Activated T-helper 1 cell treated with anti-CD3 and anti-CD28 coated beads, Interleukin-12 subunit alpha, Interleukin-12 subunit beta, Interleukin-2, Interleukin-4 antibody, amounts not matched to agents 30 ng/mL and 10 ng/mL and 1 ng/mL, durations not matched to agents 14 hours and 24 hours and 36 hours (primary cell): ENCODE measurements around the gene ZC3H15. TPM values are rescaled to one million over a fixed set of nuclear protein-coding genes. Genes with fewer than 3 reads are reported as not detected.
"Not testable (repeated sequence)": the region's sequence is repeated elsewhere in the genome, so short reads cannot be mapped to it uniquely, and the experiment has no call there.

Experiments
- DNase-seq: peaks from one replicate; pipeline ENCODE4 v3.0.0; 2021; ENCODE audit warnings: low spot score
- H3K27ac Mint-ChIP-seq: one replicate; pipeline ENCODE4 v1.8.0; 2021; ENCODE audit warnings: mild to moderate bottlenecking, mixed read lengths
- H3K27me3 Mint-ChIP-seq: one replicate; pipeline ENCODE4 v1.8.0; 2022; ENCODE audit warnings: mild to moderate bottlenecking, moderate library complexity, mixed read lengths; ENCODE audit not compliant: insufficient read depth
- H3K36me3 Mint-ChIP-seq: one replicate; pipeline ENCODE4 v1.8.0; 2021; ENCODE audit warnings: low read depth, mixed read lengths
- H3K4me1 Mint-ChIP-seq: one replicate; pipeline ENCODE4 v1.8.0; 2021; ENCODE audit warnings: low read depth, mixed read lengths
- H3K4me3 Mint-ChIP-seq: one replicate; pipeline ENCODE4 v1.8.0; 2021; ENCODE audit warnings: mild to moderate bottlenecking, moderate library complexity, mixed read lengths
- H3K9me3 Mint-ChIP-seq: one replicate; pipeline ENCODE4 v1.8.0; 2021; ENCODE audit warnings: mixed read lengths
- intact Hi-C: fragments of 100-400 bp; cut with micrococcal nuclease; formaldehyde crosslinking; loops from one replicate; pipeline ENCODE4 v1.15.1; 2024
- total RNA-seq: library from RNA; stranded (reverse); gene quantifications from 2 replicates; pipeline ENCODE4 v1.2.3, GENCODE V29; 2022

Gene ZC3H15
- total RNA-seq, 1 donor from 2014 or later = 107 TPM

DNA sequence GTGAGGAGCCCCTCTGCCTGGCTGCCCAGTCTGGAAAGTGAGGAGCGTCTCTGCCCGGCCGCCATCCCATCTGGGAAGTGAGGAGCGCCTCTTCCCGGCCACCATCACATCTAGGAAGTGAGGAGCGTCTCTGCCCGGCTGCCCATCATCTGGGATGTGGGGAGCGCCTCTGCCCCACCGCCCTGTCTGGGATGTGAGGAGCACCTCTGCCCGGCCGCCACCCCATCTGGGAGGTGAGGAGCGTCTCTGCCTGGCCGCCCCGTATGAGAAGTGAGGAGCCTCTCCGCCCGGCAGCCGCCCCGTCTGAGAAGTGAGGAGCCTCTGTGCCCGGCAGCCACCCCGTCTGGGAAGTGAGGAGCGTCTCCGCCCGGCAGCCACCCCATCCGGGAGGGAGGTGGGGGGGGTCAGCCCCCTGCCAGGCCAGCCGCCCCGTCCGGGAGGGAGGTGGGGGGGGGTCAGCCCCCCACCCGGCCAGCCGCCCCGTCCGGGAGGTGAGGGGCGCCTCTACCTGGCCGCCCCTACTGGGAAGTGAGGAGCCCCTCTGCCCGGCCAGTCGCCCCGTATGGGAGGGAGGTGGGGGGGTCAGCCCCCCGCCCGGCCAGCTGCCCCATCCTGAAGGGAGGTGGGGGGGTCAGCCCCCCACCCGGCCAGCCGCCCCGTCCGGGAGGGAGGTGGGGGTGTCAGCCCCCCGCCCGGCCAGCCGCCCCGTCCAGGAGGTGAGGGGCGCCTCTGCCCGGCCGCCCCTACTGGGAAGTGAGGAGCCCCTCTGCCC lies 13.2 kb upstream of the ZC3H15 start:
- H3K27me3 Mint-ChIP-seq = not testable (repeated sequence)

DNA sequence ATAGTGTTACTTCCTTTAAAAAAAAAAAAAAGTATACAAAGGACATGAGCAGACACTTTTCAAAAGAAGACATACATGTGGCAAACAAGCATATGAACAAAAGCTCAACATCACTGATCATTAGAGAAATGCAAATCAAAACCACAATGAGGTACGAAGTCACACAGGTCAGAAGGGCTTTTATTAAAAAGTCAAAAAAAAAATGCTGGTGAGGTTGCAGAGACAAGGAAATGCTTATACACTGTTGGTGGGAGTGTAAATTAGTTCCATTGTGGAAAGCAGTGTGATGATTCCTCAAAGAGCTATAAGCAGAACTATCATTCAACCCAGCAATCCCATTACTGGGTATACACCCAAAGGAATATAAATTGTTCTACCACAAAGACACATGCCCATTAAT lies 11.8 kb upstream of the ZC3H15 start:
- H3K4me3 Mint-ChIP-seq, H3K27me3 Mint-ChIP-seq, DNase-seq, H3K36me3 Mint-ChIP-seq, H3K4me1 Mint-ChIP-seq, H3K27ac Mint-ChIP-seq, intact Hi-C loops: not testable (repeated sequence)
- peaks cover 11% of the 10 kb centered on the region for H3K9me3 Mint-ChIP-seq

More for the DNA sequence above, 13.2 kb upstream of the ZC3H15 start:
- intact Hi-C loops, H3K36me3 Mint-ChIP-seq, DNase-seq, H3K27ac Mint-ChIP-seq, H3K4me1 Mint-ChIP-seq, H3K4me3 Mint-ChIP-seq: not testable (repeated sequence)
- peaks cover 11% of the 10 kb centered on the region for H3K9me3 Mint-ChIP-seq

DNA sequence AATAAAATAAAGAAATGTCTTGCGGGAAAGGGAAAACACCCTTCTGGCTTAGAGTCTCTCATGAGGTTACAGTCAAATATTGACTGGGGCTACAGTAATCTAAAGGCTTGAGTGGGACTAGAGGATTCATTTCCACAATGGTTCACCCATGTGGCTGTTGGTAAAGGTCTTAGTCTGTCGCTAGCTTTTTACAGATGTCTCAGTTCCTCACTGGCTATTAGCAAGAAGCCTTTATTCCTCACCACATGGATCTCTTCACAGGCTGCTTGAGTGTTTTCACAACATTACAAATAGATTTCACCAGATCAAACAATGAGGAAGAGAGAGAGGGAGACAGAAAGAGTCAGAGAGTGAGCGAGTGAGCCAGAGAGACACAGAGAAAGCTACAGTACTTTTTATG lies 8.3 kb upstream of the ZC3H15 start:
- DNase-seq = no peak
- H3K27ac Mint-ChIP-seq = no peak overlapping the region
- no peaks in the 10 kb centered on the region for H3K27me3 Mint-ChIP-seq
- H3K36me3 Mint-ChIP-seq = no peaks in the 10 kb centered on the region
- intact Hi-C loops = no loop called here
- no peak overlapping the region for H3K4me3 Mint-ChIP-seq
- H3K9me3 Mint-ChIP-seq = no peaks in the 10 kb centered on the region
- peaks cover 6% of the 10 kb centered on the region for H3K4me1 Mint-ChIP-seq

DNA sequence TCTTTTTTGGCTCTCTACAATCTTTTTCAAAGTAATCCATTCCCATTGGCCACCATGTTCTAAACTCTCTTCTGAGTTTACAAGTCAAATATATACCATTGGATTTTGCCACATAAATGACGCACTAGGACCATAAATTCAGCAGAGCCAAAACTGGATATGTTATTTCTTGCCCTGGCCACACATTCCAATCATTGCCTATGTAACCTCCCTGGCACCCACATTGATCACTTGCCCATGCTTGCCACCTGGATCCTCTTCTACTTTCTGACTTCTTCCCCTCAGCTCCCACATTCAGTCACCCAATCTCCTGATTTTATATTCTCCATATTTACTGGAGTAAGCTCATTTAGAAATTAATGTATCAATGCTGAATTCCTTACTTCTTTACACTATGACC lies 5.1 kb upstream of the ZC3H15 start:
- no peak overlapping the region for H3K4me3 Mint-ChIP-seq
- no peaks in the 10 kb centered on the region for H3K27me3 Mint-ChIP-seq
- peaks cover 2% of the 10 kb centered on the region for H3K36me3 Mint-ChIP-seq
- no peaks in the 10 kb centered on the region for H3K9me3 Mint-ChIP-seq
- H3K27ac Mint-ChIP-seq = no peak overlapping the region
- intact Hi-C loops = loop anchor here (10.0 kb wide), 1 partner anchor 1104 kb away; no protein-coding TSS in a partner anchor
- peaks cover 24% of the 10 kb centered on the region for H3K4me1 Mint-ChIP-seq
- no peak for DNase-seq

DNA sequence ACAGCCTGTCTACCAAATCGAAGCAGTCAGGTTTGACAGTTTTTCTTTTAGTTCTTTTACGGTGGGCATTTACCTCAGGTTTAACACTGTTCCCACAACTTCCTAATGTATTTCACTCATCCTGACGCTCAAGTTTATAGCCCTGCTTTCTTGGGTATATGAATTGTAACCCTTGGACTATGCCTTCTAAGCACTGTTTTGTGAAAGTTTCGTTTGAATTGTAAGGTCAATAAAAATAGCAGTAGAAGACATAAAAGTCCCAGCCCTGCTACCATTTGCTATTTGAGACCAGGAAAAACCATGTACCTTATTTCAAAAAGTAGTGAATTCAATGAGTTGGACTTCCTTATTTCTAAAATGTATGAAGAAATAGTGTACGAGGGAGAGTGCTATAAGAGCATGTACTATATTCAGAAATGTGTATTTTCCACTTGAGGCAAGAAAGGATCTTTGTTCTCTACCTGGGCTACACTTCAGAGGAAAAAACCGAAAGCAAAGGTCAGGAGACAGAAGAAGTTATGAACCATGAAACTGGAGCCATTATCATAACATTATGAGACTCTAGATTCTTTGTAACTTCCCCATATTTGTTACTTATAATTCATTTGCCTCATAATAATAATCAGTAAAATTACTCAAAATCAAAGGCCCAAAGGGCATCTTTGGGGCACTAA lies 1.9 kb upstream of the ZC3H15 start:
- DNase-seq = no peak
- H3K27ac Mint-ChIP-seq = peak overlapping the region; percentile 31
- no peaks in the 10 kb centered on the region for H3K27me3 Mint-ChIP-seq
- H3K36me3 Mint-ChIP-seq = peaks cover 13% of the 10 kb centered on the region
- no peaks in the 10 kb centered on the region for H3K9me3 Mint-ChIP-seq
- H3K4me1 Mint-ChIP-seq = peaks cover 44% of the 10 kb centered on the region
- intact Hi-C loops = loop anchor here (10.0 kb wide), 1 partner anchor 1101 kb away; no protein-coding TSS in a partner anchor
- peak overlapping the region; percentile 48 for H3K4me3 Mint-ChIP-seq

DNA sequence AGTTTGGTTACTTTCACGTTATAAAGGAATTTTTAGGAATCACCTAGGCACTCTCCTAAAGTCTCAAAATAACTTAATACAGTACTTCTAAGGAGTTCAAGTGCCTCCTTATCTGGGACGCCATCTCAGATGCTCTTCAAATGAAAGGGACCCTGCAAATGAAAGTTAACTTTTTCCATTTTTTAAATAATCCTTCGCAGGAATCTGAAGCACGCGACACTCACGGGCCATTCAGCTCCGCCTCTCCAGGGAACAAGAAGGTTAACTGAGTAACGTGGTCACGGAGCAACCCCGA lies 537 bp upstream of the ZC3H15 start:
- DNase-seq = no peak
- no peaks in the 10 kb centered on the region for H3K27me3 Mint-ChIP-seq
- H3K4me3 Mint-ChIP-seq = peak overlapping the region; percentile 98
- no peaks in the 10 kb centered on the region for H3K9me3 Mint-ChIP-seq
- peak overlapping the region; percentile 98 for H3K27ac Mint-ChIP-seq
- peaks cover 20% of the 10 kb centered on the region for H3K36me3 Mint-ChIP-seq
- intact Hi-C loops = loop anchor here (1.0 to 10.0 kb wide), 2 partner anchors 209 to 1099 kb away; partner anchors contain the start of gene FAM171B
- H3K4me1 Mint-ChIP-seq = peaks cover 55% of the 10 kb centered on the region

DNA sequence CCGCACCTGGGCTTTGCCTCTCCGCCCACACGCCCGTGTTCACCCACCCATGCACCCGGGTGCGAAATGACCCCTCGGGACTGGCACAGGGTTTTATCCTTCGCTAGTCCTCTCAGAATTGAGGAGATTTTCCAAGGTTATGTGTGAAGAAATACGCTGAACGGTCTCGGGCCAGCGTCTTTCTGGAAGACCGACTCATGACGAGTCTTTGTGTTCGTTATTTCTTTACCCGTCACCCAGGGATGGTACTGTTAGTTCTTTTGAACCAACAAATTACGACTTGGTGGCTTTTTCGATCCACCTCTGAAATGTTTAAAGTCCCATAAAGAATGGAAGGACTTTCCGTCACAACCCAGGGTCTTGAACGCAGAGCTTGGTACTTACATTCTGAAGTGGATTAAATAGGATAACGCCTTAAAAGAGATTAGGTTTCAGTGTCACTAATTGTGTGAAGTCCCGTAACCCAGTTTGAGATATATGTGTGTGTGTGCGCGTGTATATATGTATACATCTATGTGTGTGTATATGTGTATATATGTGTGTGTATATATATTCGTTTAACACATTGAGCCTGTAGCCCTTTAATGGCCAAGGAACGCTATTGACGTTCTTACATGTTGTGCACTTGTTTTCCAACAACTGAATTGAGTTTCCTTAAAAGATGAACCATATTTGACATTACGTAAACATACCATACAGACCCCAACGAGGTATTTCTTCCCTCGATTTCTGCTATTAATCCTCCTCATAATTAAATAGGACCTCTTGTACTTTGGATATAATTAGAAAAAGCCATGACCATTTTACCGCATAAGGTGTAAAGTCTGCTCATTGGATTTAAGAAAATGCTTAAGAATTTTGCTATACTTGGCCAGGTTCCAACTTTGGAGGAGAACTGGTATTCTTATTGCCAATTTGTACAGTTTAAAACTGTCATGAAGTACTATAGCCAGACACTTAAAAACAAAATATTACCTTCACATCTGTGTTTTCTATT lies 889 bp downstream of the ZC3H15 start:
- peaks cover 20% of the 10 kb centered on the region for H3K36me3 Mint-ChIP-seq
- peak overlapping the region; percentile 98 for H3K27ac Mint-ChIP-seq
- H3K4me1 Mint-ChIP-seq = peaks cover 70% of the 10 kb centered on the region
- H3K9me3 Mint-ChIP-seq = no peaks in the 10 kb centered on the region
- peak overlapping the region; percentile 98 for H3K4me3 Mint-ChIP-seq
- intact Hi-C loops = loop anchor here (1.0 to 10.0 kb wide), 4 partner anchors 18 to 1098 kb away; no protein-coding TSS in a partner anchor
- DNase-seq = no peak
- no peaks in the 10 kb centered on the region for H3K27me3 Mint-ChIP-seq

DNA sequence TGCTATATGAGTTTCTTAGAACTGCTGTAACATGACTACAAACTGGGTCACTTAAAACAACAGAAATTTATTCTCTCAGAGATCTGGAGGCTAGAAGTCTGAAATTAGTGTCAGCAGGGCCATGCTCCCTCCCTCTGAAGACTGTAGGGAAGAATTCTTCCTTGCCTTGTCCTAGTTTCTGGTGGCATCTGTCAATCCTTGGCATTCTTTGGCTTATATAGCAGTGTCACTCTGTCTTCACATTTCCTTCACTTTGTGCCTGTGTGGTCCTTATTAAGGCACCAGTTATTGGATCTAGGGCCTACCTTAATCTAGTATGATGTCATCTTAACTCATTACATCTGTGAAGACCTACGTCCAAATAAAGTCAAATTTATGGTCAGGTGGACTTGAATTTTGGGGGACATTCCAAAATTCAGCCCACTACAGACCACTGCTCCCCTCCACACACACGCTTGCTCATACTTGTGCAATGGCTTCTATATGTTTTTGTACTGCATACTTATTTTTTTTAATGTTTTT lies 7.6 kb downstream of the ZC3H15 start:
- Mint-ChIP-seq H3K36me3 (peaks cover 31% of the 10 kb centered on the region), H3K9me3 (no peaks in the 10 kb centered on the region), H3K4me3 (no peak overlapping the region), H3K27me3 (no peaks in the 10 kb centered on the region), H3K27ac (no peak overlapping the region), H3K4me1 (peaks cover 43% of the 10 kb centered on the region)
- intact Hi-C loops = no loop called here
- no peak for DNase-seq

DNA sequence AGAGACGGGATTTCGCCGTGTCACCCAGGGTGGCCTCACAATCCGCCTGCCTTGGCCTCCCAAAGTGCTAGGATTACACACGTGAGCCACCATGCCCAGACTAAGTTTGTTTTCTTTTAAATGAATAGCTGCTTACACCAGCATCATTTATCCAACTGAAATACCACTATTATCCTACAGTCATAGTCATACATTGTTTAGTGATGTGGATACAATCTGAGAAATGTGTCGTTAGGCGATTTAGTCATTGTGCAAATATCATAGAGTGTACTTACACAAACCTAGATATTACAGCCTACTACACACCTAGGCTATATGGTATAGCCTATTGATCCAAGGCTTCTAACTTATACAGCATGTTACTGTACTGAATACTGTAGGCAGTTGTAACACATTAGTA lies 10.3 kb downstream of the ZC3H15 start:
- H3K4me3 Mint-ChIP-seq = no peak overlapping the region
- H3K27ac Mint-ChIP-seq = no peak overlapping the region
- intact Hi-C loops = no loop called here
- no peak for DNase-seq
- no peaks in the 10 kb centered on the region for H3K9me3 Mint-ChIP-seq
- H3K4me1 Mint-ChIP-seq = peaks cover 24% of the 10 kb centered on the region
- H3K36me3 Mint-ChIP-seq = peaks cover 29% of the 10 kb centered on the region
- H3K27me3 Mint-ChIP-seq = no peaks in the 10 kb centered on the region

DNA sequence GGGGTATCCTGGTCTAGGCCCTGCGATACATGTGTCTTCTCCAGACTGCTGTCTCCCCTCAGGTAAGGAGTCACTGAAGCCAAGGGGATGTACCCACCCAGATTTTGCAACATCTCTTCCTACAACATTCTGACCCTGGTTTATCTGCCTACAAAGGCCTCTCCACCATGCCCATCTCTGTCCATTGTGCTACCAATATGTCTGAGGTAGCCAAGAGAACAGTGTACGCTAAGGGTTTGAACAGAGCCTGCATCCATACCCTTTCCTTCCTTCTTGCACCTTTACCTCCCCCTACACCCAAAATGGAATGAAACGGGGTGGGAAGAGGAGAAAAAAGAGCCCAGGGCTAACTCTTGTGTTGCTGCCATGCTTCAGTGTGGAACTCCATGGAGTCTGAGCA lies 11.9 kb downstream of the ZC3H15 start:
- Mint-ChIP-seq H3K27me3 (no peaks in the 10 kb centered on the region), H3K4me1 (peaks cover 11% of the 10 kb centered on the region), H3K27ac (no peak overlapping the region), H3K4me3 (no peak overlapping the region), H3K36me3 (peaks cover 36% of the 10 kb centered on the region), H3K9me3 (no peaks in the 10 kb centered on the region)
- DNase-seq = no peak
- intact Hi-C loops = no loop called here

DNA sequence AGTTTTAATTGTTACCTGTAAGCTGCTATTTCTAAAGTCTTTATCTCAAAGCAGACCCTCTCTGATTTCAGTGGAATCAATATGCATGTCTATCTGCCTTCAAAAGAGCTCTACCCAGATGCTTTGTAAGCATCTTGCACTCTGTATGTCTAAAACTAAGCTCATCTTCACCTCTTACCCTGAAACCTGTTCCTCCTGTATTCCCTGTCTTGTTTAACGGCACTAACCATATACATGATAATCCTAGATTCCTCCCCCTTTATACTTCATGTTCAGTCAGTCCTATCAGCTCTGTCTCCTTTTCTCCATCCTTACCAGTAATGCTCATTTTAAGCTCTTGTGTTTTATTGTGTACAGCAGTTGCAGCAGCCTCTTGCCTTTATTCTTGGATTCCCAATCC lies 12.8 kb downstream of the ZC3H15 start:
- Mint-ChIP-seq H3K27ac (no peak overlapping the region), H3K4me3 (no peak overlapping the region), H3K36me3 (peaks cover 38% of the 10 kb centered on the region), H3K4me1 (peaks cover 10% of the 10 kb centered on the region), H3K27me3 (no peaks in the 10 kb centered on the region), H3K9me3 (no peaks in the 10 kb centered on the region)
- no peak for DNase-seq
- intact Hi-C loops = no loop called here

DNA sequence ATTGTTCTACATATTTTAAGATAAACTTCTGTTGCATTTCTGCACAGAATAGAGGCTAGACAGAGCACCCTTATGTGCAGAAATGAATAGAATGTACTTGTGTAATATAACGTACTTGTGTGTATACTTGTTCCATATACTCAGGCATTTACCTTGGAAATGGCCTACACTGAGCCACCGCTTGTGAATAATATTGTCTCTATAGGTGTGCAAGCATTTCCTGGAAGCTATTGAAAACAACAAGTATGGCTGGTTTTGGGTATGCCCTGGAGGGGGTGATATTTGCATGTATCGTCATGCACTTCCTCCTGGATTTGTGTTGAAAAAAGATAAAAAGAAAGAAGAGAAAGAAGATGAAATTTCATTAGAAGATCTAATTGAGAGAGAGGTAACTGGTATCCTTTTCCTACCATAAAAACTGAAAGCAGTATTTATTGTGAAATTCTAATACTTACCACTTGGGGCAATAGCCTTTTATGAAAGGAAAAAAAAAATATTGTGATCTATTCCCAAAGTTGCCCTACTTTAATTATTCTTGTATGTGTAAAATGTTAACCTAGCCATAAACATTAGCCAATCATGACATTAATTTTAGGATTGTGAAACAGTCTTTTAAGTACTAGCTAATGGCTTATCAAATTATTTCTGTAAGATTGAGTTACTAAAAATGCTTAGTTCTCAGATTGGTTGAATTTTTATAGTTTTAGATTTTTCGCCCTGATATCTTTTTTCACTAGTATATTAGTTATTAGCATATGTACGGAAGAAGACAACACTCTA lies 18.0 kb downstream of the ZC3H15 start:
- H3K4me3 Mint-ChIP-seq = no peak overlapping the region

More for the DNA sequence above, 18.0 kb downstream of the ZC3H15 start:
- Mint-ChIP-seq H3K27ac (no peak overlapping the region), H3K4me1 (peaks cover 13% of the 10 kb centered on the region), H3K36me3 (peaks cover 50% of the 10 kb centered on the region), H3K9me3 (no peaks in the 10 kb centered on the region), H3K27me3 (no peaks in the 10 kb centered on the region)
- DNase-seq = no peak
- intact Hi-C loops = loop anchor here (1.0 to 2.0 kb wide), 2 partner anchors 17 to 137 kb away; partner anchors contain the start of gene ZC3H15
